Tibial nerve (tissue), 4 donors: ENCODE measurements around the gene CDX1. TPM values are rescaled to one million over a fixed set of nuclear protein-coding genes. Genes with fewer than 3 reads are reported as not detected.

ENCODE experiments used
- DNase-seq, 2 donors: peaks; one replicate each; pipeline ENCODE4 v3.0.0-alpha.2; 2019; ENCODE audit warnings: low spot score in 2 of 2
- H3K27ac ChIP-seq, 4 donors: fragments of 200-600 bp; sonication (generic) in 3 of 4; one replicate each; pipeline ENCODE4 v1.5.1; 2017 to 2019; ENCODE audit warnings: mild to moderate bottlenecking in 1 of 4
- H3K27me3 ChIP-seq, 2 donors: fragments of 200-600 bp; sonication (generic) in 1 of 2; one replicate each; pipeline versions ENCODE4 v1.5.1 to v1.6.0; 2017 to 2019
- H3K36me3 ChIP-seq, 3 donors: fragments of 200-600 bp; sonication (generic); one replicate each; pipeline ENCODE4 v1.5.1; 2018 to 2019
- H3K4me1 ChIP-seq, 4 donors: fragments of 200-600 bp; sonication (generic) in 3 of 4; one replicate each; pipeline ENCODE4 v1.5.1; 2017 to 2019
- H3K4me3 ChIP-seq, 4 donors: fragments of 200-600 bp; sonication (generic) in 3 of 4; one replicate each; pipeline ENCODE4 v1.5.1; 2017 to 2019; ENCODE audit warnings: mild to moderate bottlenecking in 1 of 4, moderate library complexity in 1 of 4
- H3K9me3 ChIP-seq, 4 donors: fragments of 200-600 bp; sonication (generic) in 3 of 4; one replicate each; pipeline ENCODE4 v1.5.1; 2017 to 2019
- EP300 ChIP-seq, 2 donors: sonication (generic); formaldehyde crosslinking; IDR thresholded peaks; one replicate each; pipeline ENCODE4 v1.6.1; 2017; ENCODE audit warnings: antibody characterized with exemption in 2 of 2, mild to moderate bottlenecking in 1 of 2
- POLR2A ChIP-seq, 2 donors: fragments of 450-650 bp; IDR thresholded peaks; one replicate each; pipeline ENCODE4 v1.6.1; 2017; ENCODE audit warnings: antibody characterized with exemption in 2 of 2, mild to moderate bottlenecking in 2 of 2, moderate library complexity in 2 of 2
- WGBS, 2 donors: methylation state at CpG; one replicate each; pipeline ENCODE4 v1.1.5; 2018; 5-methylcytosine and 5-hydroxymethylcytosine counted together
- total RNA-seq, 4 donors: library from RNA; depleted of rRNA; stranded (reverse); fragments of >200 nt; gene quantifications; one replicate each; pipeline ENCODE4 v1.1.0, GENCODE V29; 2016
- TF ChIP-seq, protein P1 (sequence below), 5 experiments: fragments of 200-600 bp in 3 of 5; fragments of 450-650 bp in 2 of 5; sonication (generic) in 3 of 5; IDR thresholded peaks; one replicate each; pipeline ENCODE4 v1.5.1; 2016 to 2019; ENCODE audit warnings: antibody characterized with exemption in 5 of 5, mild to moderate bottlenecking in 3 of 5, moderate library complexity in 2 of 5

Gene CDX1
- total RNA-seq, 4 donors from 2014 or later: 0.22 to 2.5 TPM; not detected in 2

DNA sequence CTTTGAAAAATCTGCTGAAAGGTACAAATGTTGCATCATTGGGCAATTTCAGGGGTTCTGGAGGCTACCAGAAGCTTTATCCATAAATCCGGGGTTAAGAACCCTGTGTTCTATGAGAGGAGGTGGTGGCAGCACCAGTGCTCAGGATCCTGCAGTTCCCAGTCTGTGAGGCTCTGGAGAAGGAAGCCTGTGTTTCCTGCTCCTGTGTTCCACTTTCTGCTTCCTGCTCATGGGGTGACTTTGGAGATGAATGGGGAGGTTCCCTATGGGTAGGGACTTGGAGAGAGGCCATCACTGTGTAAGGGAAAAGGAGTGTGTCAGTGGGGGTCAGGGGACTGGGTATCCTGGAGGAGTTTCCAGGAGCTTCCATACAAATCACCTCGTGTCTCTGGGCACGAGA lies 2.3 kb downstream of the CDX1 start:
- Histone ChIP-seq H3K9me3 (no peaks in the 10 kb centered on the region), H3K36me3 (no peaks in the 10 kb centered on the region), H3K27ac (no peak overlapping the region), H3K27me3 (peaks cover 0 to 16% of the 10 kb centered on the region in 2 donors), H3K4me1 (peaks cover 0 to 27% (median 0%) of the 10 kb centered on the region in 4 donors), H3K4me3 (no peak overlapping the region)
- TF ChIP-seq EP300 (IDR thresholded peaks at IDR 0.05) (no peak), POLR2A (IDR thresholded peaks at IDR 0.05) (no peak)
- TF ChIP-seq, protein P1, sequence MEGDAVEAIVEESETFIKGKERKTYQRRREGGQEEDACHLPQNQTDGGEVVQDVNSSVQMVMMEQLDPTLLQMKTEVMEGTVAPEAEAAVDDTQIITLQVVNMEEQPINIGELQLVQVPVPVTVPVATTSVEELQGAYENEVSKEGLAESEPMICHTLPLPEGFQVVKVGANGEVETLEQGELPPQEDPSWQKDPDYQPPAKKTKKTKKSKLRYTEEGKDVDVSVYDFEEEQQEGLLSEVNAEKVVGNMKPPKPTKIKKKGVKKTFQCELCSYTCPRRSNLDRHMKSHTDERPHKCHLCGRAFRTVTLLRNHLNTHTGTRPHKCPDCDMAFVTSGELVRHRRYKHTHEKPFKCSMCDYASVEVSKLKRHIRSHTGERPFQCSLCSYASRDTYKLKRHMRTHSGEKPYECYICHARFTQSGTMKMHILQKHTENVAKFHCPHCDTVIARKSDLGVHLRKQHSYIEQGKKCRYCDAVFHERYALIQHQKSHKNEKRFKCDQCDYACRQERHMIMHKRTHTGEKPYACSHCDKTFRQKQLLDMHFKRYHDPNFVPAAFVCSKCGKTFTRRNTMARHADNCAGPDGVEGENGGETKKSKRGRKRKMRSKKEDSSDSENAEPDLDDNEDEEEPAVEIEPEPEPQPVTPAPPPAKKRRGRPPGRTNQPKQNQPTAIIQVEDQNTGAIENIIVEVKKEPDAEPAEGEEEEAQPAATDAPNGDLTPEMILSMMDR (IDR thresholded peaks at IDR 0.05): no peak
- no peak for DNase-seq
- 51 to 53% methylated on average over 3 of the region's 3 CpGs for WGBS, 2 donors

DNA sequence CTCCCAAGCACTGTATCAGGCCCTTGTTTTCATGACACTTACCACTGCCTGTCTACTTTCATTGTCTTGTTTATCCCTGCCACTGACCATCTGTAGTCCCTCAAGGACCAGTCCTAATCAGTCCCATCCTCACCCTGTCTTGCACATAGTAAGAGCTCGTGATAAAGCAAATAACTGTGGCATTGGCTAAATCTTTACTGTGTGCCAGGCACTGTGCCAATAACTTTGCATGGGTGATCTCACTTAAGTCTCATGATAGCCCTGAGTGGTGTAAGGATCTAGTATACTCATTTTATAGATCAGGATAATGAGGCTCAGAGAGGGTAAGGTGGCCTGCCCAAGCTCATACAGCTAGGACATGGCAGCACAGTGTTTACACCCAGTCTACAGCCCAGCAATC lies 5.6 kb downstream of the CDX1 start:
- 63 to 81% methylated on average over 1 of the region's 1 CpG for WGBS, 2 donors
- Histone ChIP-seq H3K27ac (no peak overlapping the region), H3K27me3 (peaks cover 0 to 9% of the 10 kb centered on the region in 2 donors), H3K4me1 (peaks cover 0 to 23% (median 0%) of the 10 kb centered on the region in 4 donors), H3K4me3 (no peak overlapping the region), H3K36me3 (no peaks in the 10 kb centered on the region), H3K9me3 (no peaks in the 10 kb centered on the region)
- DNase-seq: no peak
- TF ChIP-seq, protein P1 (IDR thresholded peaks at IDR 0.05): no peak
- TF ChIP-seq POLR2A (IDR thresholded peaks at IDR 0.05): no peak

DNA sequence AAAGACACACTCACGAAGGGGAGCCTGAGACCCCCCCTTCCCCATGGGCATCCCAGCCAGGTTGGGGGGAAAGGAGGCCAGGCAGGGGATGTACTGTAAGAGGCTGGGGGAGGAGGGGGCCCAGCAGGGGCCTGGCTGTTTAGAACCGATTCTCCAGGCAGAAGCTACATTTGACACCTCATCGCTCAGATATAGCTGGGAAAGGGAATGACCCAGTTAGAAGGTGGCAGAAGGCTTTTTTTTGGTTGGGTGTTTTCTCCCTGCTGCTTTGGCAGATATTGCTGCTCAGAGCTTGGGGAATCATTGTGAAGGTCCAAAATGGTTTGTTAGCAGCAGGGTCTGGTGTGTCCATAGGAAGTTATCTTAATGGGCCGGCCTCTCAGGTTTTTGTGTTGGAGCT lies 6.0 kb downstream of the CDX1 start:
- WGBS, 2 donors: 90 to 94% methylated on average over 4 of the region's 4 CpGs
- Histone ChIP-seq H3K4me3 (no peak overlapping the region), H3K27ac (no peak overlapping the region), H3K36me3 (no peaks in the 10 kb centered on the region), H3K4me1 (peaks cover 0 to 28% (median 0%) of the 10 kb centered on the region in 4 donors), H3K27me3 (peaks cover 0 to 5% of the 10 kb centered on the region in 2 donors), H3K9me3 (no peaks in the 10 kb centered on the region)
- no peak for DNase-seq
- TF ChIP-seq EP300 (IDR thresholded peaks at IDR 0.05) (no peak), POLR2A (IDR thresholded peaks at IDR 0.05) (no peak)
- TF ChIP-seq, protein P1 (IDR thresholded peaks at IDR 0.05): no peak

DNA sequence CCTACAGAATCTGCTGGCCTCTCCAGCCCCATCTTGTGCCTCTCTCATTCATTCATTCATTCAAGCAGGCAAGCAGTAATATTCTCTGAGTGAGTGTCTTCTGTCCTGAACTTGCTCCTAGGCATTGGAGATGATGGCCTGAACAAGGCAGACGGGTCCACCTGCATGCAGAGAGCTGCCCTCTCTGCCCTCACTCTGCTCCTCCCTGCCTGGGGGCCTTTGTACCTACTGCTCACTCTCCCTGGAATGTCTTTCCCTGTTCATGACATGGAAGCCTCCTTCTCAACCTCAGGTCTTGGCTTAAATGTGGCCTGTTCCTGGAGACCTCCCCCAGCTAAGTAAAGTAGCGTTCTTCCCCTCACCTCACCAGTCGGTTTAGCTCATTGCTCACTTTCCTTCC lies 6.6 kb downstream of the CDX1 start:
- H3K36me3 ChIP-seq: no peaks in the 10 kb centered on the region
- no peak for DNase-seq
- peaks cover 0 to 28% (median 0%) of the 10 kb centered on the region in 4 donors for H3K4me1 ChIP-seq
- H3K27me3 ChIP-seq: no peaks in the 10 kb centered on the region
- no peaks in the 10 kb centered on the region for H3K9me3 ChIP-seq
- no peak overlapping the region for H3K4me3 ChIP-seq
- TF ChIP-seq POLR2A (IDR thresholded peaks at IDR 0.05): no peak
- TF ChIP-seq, protein P1 (IDR thresholded peaks at IDR 0.05): no peak
- 91 to 94% methylated on average over 3 of the region's 3 CpGs for WGBS, 2 donors
- no peak overlapping the region for H3K27ac ChIP-seq

DNA sequence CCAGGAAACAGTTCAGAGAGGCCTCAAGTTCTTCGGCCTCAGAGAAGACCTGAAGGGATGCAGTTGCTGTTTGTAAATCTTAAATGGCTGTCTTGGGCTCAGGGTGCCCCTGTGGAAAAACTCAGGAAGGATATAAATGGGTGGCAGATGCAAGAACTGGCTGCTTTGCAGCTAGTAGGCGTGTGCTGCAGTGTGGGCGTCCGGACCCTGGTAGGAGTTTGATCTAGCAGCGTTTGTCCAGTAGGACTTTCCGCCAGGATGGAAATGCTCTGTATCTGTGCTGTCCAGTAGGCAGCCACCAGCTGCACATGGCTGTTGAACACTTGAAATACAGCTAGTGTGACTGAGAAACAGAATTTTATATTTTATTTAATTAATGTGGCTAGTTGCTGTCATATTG lies 7.7 kb downstream of the CDX1 start:
- DNase-seq: no peak
- H3K4me3 ChIP-seq: no peak overlapping the region
- peaks cover 0 to 23% (median under 1%) of the 10 kb centered on the region in 4 donors for H3K4me1 ChIP-seq
- no peak overlapping the region for H3K27ac ChIP-seq
- WGBS, 2 donors: 82 to 86% methylated on average over 6 of the region's 6 CpGs
- no peaks in the 10 kb centered on the region for H3K36me3 ChIP-seq
- H3K27me3 ChIP-seq: no peaks in the 10 kb centered on the region
- TF ChIP-seq, protein P1 (IDR thresholded peaks at IDR 0.05): no peak
- TF ChIP-seq POLR2A (IDR thresholded peaks at IDR 0.05): no peak
- TF ChIP-seq EP300 (IDR thresholded peaks at IDR 0.05): no peak
- no peaks in the 10 kb centered on the region for H3K9me3 ChIP-seq
